ENCODE measurements around the gene TMX3.

The TMX3 gene, protein sequence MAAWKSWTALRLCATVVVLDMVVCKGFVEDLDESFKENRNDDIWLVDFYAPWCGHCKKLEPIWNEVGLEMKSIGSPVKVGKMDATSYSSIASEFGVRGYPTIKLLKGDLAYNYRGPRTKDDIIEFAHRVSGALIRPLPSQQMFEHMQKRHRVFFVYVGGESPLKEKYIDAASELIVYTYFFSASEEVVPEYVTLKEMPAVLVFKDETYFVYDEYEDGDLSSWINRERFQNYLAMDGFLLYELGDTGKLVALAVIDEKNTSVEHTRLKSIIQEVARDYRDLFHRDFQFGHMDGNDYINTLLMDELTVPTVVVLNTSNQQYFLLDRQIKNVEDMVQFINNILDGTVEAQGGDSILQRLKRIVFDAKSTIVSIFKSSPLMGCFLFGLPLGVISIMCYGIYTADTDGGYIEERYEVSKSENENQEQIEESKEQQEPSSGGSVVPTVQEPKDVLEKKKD

DNA sequence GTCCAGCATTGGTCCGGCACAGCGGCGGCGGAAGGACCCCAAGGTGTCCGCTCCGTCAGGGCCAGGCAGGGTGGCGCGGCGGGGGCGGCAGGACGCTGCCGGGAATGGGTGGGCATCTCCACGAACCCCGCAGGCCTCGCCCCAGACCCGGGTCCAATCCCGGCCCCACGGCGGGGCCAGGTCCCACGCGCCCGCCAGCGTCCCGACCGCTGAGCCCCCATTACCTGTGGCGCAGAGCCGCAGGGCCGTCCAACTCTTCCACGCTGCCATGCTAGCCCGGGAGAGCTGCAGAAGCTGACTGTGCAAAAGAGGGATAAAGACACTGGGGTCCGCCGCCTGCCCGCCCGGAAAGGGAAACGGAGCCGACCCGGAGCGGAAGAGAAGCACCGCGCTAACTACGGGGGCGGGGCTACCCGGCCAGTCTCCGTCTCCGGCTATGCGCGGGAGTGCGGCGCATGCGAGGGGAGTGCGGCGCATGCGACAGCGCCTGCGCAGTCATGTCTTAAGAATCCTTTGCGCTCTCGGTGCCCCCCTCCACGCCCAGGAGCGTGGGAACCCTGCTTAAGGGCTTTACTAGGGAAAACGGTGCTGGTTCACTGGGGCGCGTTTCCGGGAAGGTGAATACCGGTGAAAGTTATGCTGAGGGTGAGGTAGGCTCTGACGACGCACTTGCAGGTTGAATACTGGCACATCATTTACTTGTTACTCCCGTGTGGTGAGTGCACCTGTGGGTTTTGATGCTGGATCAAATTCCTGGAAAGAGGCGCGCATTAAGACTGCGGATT, at the start of gene TMX3:
Gene TMX3 (minus strand): TSS at position 397 of the 785 bp plus-strand sequence. CDS start 127 bp downstream, at position 270.
- peak within 1 kb of the TSS; percentile 61 for H3K27ac ChIP-seq (ENCODE audit: low read depth, low read length)
- peak within 1 kb of the TSS; percentile 83 for H3K4me3 ChIP-seq (ENCODE audit: low read length)
- peak within 1 kb of the TSS; percentile 75 for H3K9ac ChIP-seq (ENCODE audit: low read length)
- H3K4me1 ChIP-seq (ENCODE audit: control insufficient read depth, insufficient read depth, low read length), result peaks cover 5% of the 10 kb centered on the region
- H3K27me3 ChIP-seq (ENCODE audit: control insufficient read depth, insufficient read depth, low read length), result no peaks in the 10 kb centered on the region
- peaks cover 8% of the 10 kb centered on the region for H3K36me3 ChIP-seq (ENCODE audit: control insufficient read depth, insufficient read depth, low read length)

DNA sequence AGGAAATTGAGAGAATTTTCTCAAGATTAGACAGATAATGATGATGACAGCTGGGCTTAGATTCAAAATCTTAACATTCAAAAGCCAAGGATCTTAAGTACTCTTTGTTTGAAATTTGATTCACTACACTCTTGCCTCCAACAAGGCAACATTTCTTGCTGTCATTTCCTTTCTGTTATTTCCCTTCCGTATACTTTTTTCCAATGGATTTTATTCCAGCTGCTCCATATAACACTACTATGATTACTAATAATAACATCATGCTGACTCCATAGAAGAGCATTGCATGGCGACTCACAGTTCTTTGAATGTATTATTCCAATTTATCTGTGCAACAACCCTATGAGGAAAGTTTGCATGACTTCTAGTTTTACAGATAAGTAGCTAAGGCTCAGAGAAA, 49.1 kb upstream of the TMX3 start:
- Histone ChIP-seq H3K36me3 (ENCODE audit: control insufficient read depth, insufficient read depth, low read length) (no peaks in the 10 kb centered on the region), H3K27ac (ENCODE audit: low read depth, low read length) (no peak overlapping the region), H3K4me3 (ENCODE audit: low read length) (no peak overlapping the region), H3K27me3 (ENCODE audit: control insufficient read depth, insufficient read depth, low read length) (no peaks in the 10 kb centered on the region), H3K9ac (ENCODE audit: low read length) (no peak overlapping the region), H3K4me1 (ENCODE audit: control insufficient read depth, insufficient read depth, low read length) (no peaks in the 10 kb centered on the region)

DNA sequence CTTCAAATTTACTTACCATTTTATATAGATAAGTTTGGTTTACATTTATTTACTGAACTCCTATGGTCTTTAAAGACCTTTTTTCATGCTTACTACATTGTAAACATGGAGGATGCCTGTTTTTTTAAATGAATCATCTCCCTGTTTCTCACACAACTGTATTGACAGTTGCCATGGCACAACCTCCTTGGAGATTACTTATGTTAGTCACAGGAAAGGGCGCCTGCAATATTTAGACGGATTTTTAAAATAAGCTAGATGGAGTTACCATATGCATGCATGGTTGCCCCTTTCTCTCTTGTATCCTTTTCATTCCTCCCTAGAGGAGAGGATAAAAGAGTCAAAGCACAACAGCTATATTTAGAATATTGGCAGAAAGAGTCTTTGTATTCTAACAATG, 48.2 kb upstream of the TMX3 start:
- H3K27me3 ChIP-seq (ENCODE audit: control insufficient read depth, insufficient read depth, low read length), result no peaks in the 10 kb centered on the region
- H3K4me1 ChIP-seq (ENCODE audit: control insufficient read depth, insufficient read depth, low read length), result no peaks in the 10 kb centered on the region
- no peak overlapping the region for H3K27ac ChIP-seq (ENCODE audit: low read depth, low read length)
- H3K4me3 ChIP-seq (ENCODE audit: low read length), result no peak overlapping the region
- H3K36me3 ChIP-seq (ENCODE audit: control insufficient read depth, insufficient read depth, low read length), result no peaks in the 10 kb centered on the region
- H3K9ac ChIP-seq (ENCODE audit: low read length), result no peak overlapping the region

DNA sequence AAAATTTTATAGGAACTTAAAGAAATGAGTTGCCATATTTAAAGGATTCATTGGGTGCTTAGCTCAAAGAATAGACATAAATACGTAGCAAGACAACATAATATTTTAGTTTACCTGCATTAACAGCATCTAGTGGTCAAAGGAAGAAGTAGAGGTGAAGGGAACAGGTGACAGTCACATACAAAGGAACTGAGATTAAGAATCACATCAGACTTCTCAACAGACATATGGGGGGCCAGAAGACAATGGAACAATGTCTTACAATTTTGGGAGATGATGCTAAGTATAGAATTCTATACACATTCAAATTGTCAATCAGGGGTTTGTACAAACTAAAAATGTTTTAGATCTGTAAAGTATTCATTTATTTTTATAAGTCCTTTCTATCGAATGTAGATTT, 44.4 kb upstream of the TMX3 start:
- H3K27me3 ChIP-seq (ENCODE audit: control insufficient read depth, insufficient read depth, low read length), result no peaks in the 10 kb centered on the region
- H3K4me3 ChIP-seq (ENCODE audit: low read length), result no peak overlapping the region
- H3K4me1 ChIP-seq (ENCODE audit: control insufficient read depth, insufficient read depth, low read length), result no peaks in the 10 kb centered on the region
- H3K27ac ChIP-seq (ENCODE audit: low read depth, low read length), result no peak overlapping the region
- no peak overlapping the region for H3K9ac ChIP-seq (ENCODE audit: low read length)
- no peaks in the 10 kb centered on the region for H3K36me3 ChIP-seq (ENCODE audit: control insufficient read depth, insufficient read depth, low read length)

DNA sequence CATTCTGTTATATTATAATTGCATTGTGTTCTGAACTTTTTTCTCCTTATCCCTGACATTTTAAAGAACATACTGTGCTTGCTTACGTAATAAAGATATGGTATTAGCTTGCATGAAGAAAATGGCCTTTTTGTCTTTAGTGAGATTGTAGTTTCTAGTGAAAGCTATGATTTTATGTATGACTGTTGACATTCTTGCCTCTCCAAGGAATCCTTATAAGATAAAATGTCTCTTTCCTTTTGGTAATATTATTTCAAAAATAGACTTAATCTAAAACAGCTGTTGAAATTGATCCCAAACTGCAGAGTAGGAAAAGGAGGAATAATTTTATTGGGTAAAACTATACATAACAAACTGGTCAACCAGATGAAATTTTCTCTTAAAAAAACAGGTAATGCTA, 42.2 kb upstream of the TMX3 start:
- Histone ChIP-seq H3K27ac (ENCODE audit: low read depth, low read length) (no peak overlapping the region), H3K27me3 (ENCODE audit: control insufficient read depth, insufficient read depth, low read length) (no peaks in the 10 kb centered on the region), H3K36me3 (ENCODE audit: control insufficient read depth, insufficient read depth, low read length) (no peaks in the 10 kb centered on the region), H3K9ac (ENCODE audit: low read length) (no peak overlapping the region), H3K4me3 (ENCODE audit: low read length) (no peak overlapping the region), H3K4me1 (ENCODE audit: control insufficient read depth, insufficient read depth, low read length) (no peaks in the 10 kb centered on the region)

DNA sequence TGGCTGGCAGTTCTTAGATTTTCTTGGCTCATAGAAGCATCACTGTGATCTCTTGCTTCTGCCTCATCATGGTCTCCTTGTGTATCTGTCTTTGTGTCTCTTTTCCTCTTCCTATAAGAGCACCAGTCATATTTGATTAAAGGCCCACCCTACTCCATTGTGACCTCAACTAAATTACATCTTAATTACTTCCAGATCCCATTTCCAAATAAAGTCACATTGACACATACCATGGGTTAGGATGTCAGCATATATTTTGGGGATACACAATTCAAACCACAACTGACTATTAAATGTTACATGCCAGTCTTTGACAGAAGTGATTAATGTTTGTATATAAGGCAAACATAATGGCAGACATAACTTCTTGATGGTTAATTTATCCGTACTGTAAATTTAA, 27.3 kb upstream of the TMX3 start:
- Histone ChIP-seq H3K36me3 (ENCODE audit: control insufficient read depth, insufficient read depth, low read length) (no peaks in the 10 kb centered on the region), H3K4me3 (ENCODE audit: low read length) (no peak overlapping the region), H3K27me3 (ENCODE audit: control insufficient read depth, insufficient read depth, low read length) (no peaks in the 10 kb centered on the region), H3K27ac (ENCODE audit: low read depth, low read length) (no peak overlapping the region), H3K4me1 (ENCODE audit: control insufficient read depth, insufficient read depth, low read length) (no peaks in the 10 kb centered on the region), H3K9ac (ENCODE audit: low read length) (no peak overlapping the region)

DNA sequence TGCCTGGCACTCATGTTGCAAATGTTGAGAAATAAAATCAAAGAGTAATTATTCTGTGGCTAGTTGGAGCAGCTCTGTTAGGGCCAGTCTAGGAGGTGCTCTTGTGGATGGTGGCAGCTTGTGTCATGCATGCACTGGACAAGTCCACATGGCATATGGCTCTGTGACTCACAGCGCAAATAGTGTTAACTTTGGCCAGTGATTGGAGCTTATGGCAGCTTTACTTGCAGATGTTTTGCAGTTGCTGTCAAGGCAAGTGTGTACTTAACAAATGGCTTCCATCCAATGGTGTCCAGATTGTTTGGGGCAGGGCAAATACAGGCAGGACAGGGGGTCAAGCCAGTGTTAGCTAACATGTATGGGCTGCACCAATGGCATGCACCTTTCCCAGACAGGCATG, 26.1 kb upstream of the TMX3 start:
- no peaks in the 10 kb centered on the region for H3K4me1 ChIP-seq (ENCODE audit: control insufficient read depth, insufficient read depth, low read length)
- H3K36me3 ChIP-seq (ENCODE audit: control insufficient read depth, insufficient read depth, low read length), result no peaks in the 10 kb centered on the region
- H3K27me3 ChIP-seq (ENCODE audit: control insufficient read depth, insufficient read depth, low read length), result no peaks in the 10 kb centered on the region
- H3K9ac ChIP-seq (ENCODE audit: low read length), result no peak overlapping the region
- no peak overlapping the region for H3K27ac ChIP-seq (ENCODE audit: low read depth, low read length)
- no peak overlapping the region for H3K4me3 ChIP-seq (ENCODE audit: low read length)

DNA sequence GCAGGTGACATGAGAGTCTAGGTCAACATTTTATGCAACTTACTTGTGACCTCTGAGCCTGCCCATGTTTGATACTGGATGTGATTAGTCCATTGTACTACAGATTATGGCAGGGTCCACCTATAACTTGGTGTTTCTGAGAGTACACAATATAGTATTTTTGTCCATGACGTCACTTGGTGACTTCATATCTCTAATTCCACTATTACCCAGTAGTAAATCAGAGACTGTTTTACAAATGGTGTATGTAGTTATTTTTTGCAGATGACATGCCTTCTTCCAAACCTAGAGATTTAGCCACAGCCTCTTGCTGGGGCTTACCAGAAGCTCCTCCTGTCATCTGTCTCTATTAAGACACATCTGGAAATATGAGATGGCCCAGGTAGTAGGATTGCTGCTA, 24.6 kb upstream of the TMX3 start:
- Histone ChIP-seq H3K27ac (ENCODE audit: low read depth, low read length) (no peak overlapping the region), H3K9ac (ENCODE audit: low read length) (no peak overlapping the region), H3K36me3 (ENCODE audit: control insufficient read depth, insufficient read depth, low read length) (no peaks in the 10 kb centered on the region), H3K4me3 (ENCODE audit: low read length) (no peak overlapping the region), H3K4me1 (ENCODE audit: control insufficient read depth, insufficient read depth, low read length) (no peaks in the 10 kb centered on the region), H3K27me3 (ENCODE audit: control insufficient read depth, insufficient read depth, low read length) (no peaks in the 10 kb centered on the region)

DNA sequence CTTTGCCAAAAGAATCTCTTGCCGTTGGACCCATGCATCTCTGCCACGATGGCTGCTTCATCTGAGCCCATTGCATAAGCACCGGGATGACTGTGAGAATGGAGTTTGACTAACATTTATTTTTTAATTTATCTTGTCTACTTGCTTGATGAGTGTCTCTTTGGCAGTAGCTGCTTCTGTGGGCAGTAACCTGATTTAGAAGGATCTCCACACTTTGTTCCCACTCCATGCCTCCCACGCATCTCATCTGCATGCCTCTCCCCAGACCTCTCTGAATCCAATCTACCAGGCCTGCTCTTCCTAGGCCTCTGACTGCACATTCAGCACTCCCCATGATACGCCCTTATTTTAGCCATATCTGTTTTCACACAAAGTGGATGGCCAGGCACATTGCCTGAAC, 23.7 kb upstream of the TMX3 start:
- H3K4me3 ChIP-seq (ENCODE audit: low read length), result no peak overlapping the region
- H3K36me3 ChIP-seq (ENCODE audit: control insufficient read depth, insufficient read depth, low read length), result no peaks in the 10 kb centered on the region
- no peaks in the 10 kb centered on the region for H3K27me3 ChIP-seq (ENCODE audit: control insufficient read depth, insufficient read depth, low read length)
- H3K27ac ChIP-seq (ENCODE audit: low read depth, low read length), result no peak overlapping the region
- no peaks in the 10 kb centered on the region for H3K4me1 ChIP-seq (ENCODE audit: control insufficient read depth, insufficient read depth, low read length)
- no peak overlapping the region for H3K9ac ChIP-seq (ENCODE audit: low read length)

DNA sequence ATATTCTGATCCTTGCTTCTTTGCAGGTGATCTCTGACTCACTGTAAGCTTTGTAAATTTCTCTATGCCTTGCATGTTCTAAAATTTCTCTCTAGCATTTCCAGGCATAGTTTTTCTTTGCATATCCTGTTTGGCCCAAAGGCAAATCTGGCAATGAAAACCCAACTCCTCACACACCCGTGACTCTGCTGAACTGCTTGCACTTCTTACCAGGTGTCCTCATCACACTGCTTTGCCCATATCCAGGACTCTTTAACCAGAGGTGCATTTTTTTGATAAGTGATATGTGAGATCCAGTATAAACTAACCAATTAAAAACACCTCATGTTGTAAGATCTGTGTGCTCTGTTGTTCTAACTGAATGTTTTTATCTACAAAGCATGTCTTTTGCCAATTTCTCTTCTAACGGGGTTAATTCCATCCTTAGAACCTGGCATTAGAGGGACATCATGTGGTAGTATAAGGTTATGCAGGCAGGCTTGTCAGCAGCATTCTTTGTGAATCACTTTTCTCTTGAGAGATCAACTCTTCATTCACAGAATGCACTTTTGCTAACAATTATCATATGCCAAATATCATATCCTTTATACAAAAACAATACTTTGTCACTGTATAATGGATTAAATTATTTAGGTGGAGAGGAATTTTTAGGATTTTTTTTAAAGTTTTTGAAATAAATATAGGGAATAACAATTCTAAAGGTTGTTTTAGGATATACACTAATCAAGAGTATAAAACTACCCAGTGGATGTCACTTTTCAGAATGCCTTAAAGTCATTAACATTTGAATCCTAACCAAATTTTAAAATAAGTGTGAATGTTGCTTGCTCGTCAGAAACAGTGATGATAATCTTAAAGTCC, 20.8 kb upstream of the TMX3 start:
- H3K36me3 ChIP-seq (ENCODE audit: control insufficient read depth, insufficient read depth, low read length), result no peaks in the 10 kb centered on the region
- H3K9ac ChIP-seq (ENCODE audit: low read length), result no peak overlapping the region
- H3K27ac ChIP-seq (ENCODE audit: low read depth, low read length), result no peak overlapping the region
- H3K4me1 ChIP-seq (ENCODE audit: control insufficient read depth, insufficient read depth, low read length), result no peaks in the 10 kb centered on the region
- H3K4me3 ChIP-seq (ENCODE audit: low read length), result no peak overlapping the region
- H3K27me3 ChIP-seq (ENCODE audit: control insufficient read depth, insufficient read depth, low read length), result no peaks in the 10 kb centered on the region

DNA sequence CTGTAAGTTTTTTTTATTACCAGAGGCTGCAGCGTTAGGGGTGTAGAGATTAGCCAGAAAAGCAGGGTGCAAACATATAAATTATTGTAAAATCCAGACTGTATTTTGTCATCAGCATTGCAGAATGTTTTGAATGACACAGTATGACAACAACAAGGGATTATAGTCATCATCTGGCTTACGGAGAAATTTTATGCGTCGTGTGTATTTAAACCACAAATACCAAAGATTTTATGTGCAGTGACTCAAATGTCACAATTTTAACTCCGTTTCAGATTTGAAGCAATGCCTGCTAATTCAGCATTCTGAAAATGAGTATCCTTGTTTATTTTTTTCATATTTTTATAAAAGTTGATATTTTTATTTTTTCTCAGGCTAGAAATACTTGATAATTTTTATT, 19.4 kb upstream of the TMX3 start:
- H3K36me3 ChIP-seq (ENCODE audit: control insufficient read depth, insufficient read depth, low read length), result no peaks in the 10 kb centered on the region
- H3K27me3 ChIP-seq (ENCODE audit: control insufficient read depth, insufficient read depth, low read length), result no peaks in the 10 kb centered on the region
- H3K9ac ChIP-seq (ENCODE audit: low read length), result no peak overlapping the region
- no peaks in the 10 kb centered on the region for H3K4me1 ChIP-seq (ENCODE audit: control insufficient read depth, insufficient read depth, low read length)
- H3K4me3 ChIP-seq (ENCODE audit: low read length), result no peak overlapping the region
- no peak overlapping the region for H3K27ac ChIP-seq (ENCODE audit: low read depth, low read length)

DNA sequence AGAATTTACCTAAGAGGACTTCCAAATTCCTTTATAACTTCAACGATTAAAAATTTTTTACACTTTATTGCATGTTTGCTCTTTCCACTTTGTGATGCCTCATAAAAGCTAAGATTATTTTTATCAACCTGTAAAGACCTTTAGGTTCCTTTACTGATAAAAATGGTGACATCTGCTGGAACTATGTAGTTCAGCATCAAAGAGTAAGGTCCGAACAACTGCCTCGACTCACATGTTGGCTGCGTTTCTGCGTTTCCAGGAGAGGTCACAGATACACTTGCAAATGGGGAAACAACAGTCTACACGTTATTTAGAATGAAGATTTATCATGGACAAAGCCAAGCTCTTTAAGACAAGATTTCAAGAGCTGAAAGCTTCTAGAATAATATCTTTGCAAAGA, 18.8 kb upstream of the TMX3 start:
- H3K9ac ChIP-seq (ENCODE audit: low read length), result no peak overlapping the region
- H3K4me1 ChIP-seq (ENCODE audit: control insufficient read depth, insufficient read depth, low read length), result no peaks in the 10 kb centered on the region
- no peak overlapping the region for H3K4me3 ChIP-seq (ENCODE audit: low read length)
- H3K36me3 ChIP-seq (ENCODE audit: control insufficient read depth, insufficient read depth, low read length), result no peaks in the 10 kb centered on the region
- no peaks in the 10 kb centered on the region for H3K27me3 ChIP-seq (ENCODE audit: control insufficient read depth, insufficient read depth, low read length)
- H3K27ac ChIP-seq (ENCODE audit: low read depth, low read length), result no peak overlapping the region

All from rectal smooth muscle tissue (tissue), 1 donor.